GM21619 (cell line): ENCODE results near the gene TTC9B.

Experiments used
- ATAC-seq: cut with Tn5 transposase; IDR thresholded peaks from one replicate; pipeline ENCODE4 v1.9.1; 2021; ENCODE audit not compliant: unreplicated experiment

Gene TTC9B

GRCh38 chr19:40217934-40218890 lies at the start of gene TTC9B:
TSS of gene TTC9B (minus strand) at chr19:40218384. CDS start at chr19:40218381, 3 bp downstream.
- no peak for ATAC-seq

GRCh38 chr19:40267601-40267997 lies 49.4 kb upstream of the TTC9B start:
- ATAC-seq: no peak

GRCh38 chr19:40266912-40267600 lies 48.9 kb upstream of the TTC9B start:
- ATAC-seq: no peak

GRCh38 chr19:40266119-40266518 lies 47.9 kb upstream of the TTC9B start:
- ATAC-seq: no peak

- no peak for ATAC-seq
Measured at GRCh38 chr19:40265763-40266099, 47.5 kb upstream of the TTC9B start.

- no peak for ATAC-seq
Measured at GRCh38 chr19:40265055-40265762, 47.0 kb upstream of the TTC9B start.

- ATAC-seq: no peak
Measured at GRCh38 chr19:40264314-40265054, 46.3 kb upstream of the TTC9B start.

GRCh38 chr19:40263440-40264313 lies 45.5 kb upstream of the TTC9B start:
- ATAC-seq: no peak

GRCh38 chr19:40262422-40262821 lies 44.2 kb upstream of the TTC9B start:
- no peak for ATAC-seq

GRCh38 chr19:40261631-40262030 lies 43.4 kb upstream of the TTC9B start:
- ATAC-seq: no peak

GRCh38 chr19:40257096-40257517 lies 38.9 kb upstream of the TTC9B start:
- ATAC-seq: no peak

- ATAC-seq: no peak
Measured at GRCh38 chr19:40256512-40256911, 38.3 kb upstream of the TTC9B start.

- no peak for ATAC-seq
Measured at GRCh38 chr19:40255619-40256166, 37.5 kb upstream of the TTC9B start.

- ATAC-seq: no peak
Measured at GRCh38 chr19:40254714-40255418, 36.7 kb upstream of the TTC9B start.

- ATAC-seq: no peak
Measured at GRCh38 chr19:40253611-40254092, 35.5 kb upstream of the TTC9B start.

- no peak for ATAC-seq
Measured at GRCh38 chr19:40252395-40252794, 34.2 kb upstream of the TTC9B start.

GRCh38 chr19:40251991-40252390 lies 33.8 kb upstream of the TTC9B start:
- ATAC-seq: no peak

- ATAC-seq: no peak
Measured at GRCh38 chr19:40251244-40251643, 33.1 kb upstream of the TTC9B start.

- no peak for ATAC-seq
Measured at GRCh38 chr19:40249781-40250180, 31.6 kb upstream of the TTC9B start.
